Astrocyte (in vitro differentiated cells and primary cell): ENCODE data around the gene CA10.

Experiments used
- CTCF ChIP-seq: IDR thresholded peaks from 2 replicates; pipeline ENCODE4 v1.5.1; 2011; ENCODE audit warnings: low read depth, mild to moderate bottlenecking, inconsistent platforms, low read length, moderate library complexity; ENCODE audit not compliant: insufficient read depth
- EZH2 ChIP-seq: IDR thresholded peaks from 2 replicates; pipeline ENCODE4 v1.6.1; 2012; ENCODE audit warnings: mild to moderate bottlenecking, low read length, inconsistent platforms; ENCODE audit not compliant: insufficient read depth

- no peak for TF ChIP-seq EZH2
- TF ChIP-seq CTCF: no peak
These were observed 302.7 kb downstream of the CA10 start for GRCh38 chr17:51855806-51856205.
